ENCODE measurements around the gene PARD3. TPM values are rescaled to one million over a fixed set of nuclear protein-coding genes. Genes with fewer than 3 reads are reported as not detected.
A peak's percentile ranks its signal among the peaks of the same experiment; 100 is the strongest.

Gene PARD3
- total RNA-seq, 1 experiment from 2014 or later: not detected

DNA sequence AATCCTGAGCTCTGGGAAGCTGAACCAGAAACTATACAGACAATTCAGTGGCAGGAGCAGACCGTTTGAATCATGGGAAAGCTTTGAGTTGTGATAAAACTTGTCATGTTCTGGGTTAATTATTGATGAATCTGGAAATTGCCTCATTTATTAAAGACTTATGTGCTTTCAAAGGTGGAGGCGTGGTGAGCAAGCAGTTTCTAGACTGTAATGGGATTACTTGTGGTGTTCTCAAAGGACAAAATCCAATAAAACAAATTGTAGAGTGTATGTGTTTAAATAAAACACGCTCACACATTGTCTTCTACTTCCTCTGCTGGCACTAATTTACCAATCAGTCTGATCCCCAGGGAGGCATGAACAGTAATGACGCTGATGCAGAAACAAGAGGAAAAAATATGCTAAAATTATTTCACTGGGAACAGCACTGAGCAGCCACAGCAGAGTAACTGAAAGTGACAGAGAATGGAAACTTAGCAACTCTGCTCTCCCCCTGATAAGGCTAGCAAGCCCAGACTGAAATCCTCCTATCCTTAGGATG is 25.1 kb downstream of the PARD3 start:
- Histone ChIP-seq H3K9me2 (replicated peaks; ENCODE audit: insufficient read depth, low read length) (no peaks in the 10 kb centered on the region), H3K9me3 (ENCODE audit: low read length) (no peaks in the 10 kb centered on the region), H2AFZ (ENCODE audit: low read length) (no peak overlapping the region), H3K4me2 (ENCODE audit: low read depth, low read length, poor library complexity, severe bottlenecking) (no peak overlapping the region), H3K36me3 (ENCODE audit: insufficient read depth, low read length) (no peaks in the 10 kb centered on the region), H3K9ac (ENCODE audit: low read length) (no peak overlapping the region), H3K4me1 (ENCODE audit: low read length) (no peaks in the 10 kb centered on the region), H3K4me3 (ENCODE audit: low read length) (no peak overlapping the region), H3K79me2 (ENCODE audit: low read length) (no peaks in the 10 kb centered on the region), H3K27ac (ENCODE audit: low read length) (no peak overlapping the region), H4K20me1 (ENCODE audit: insufficient read depth, low read depth, low read length) (no peaks in the 10 kb centered on the region), H3K27me3 (ENCODE audit: low read length) (0 out of 2 replicates have a peak, but pooled peaks cover 2% of the 10 kb centered on the region)
- no peak for DNase-seq

DNA sequence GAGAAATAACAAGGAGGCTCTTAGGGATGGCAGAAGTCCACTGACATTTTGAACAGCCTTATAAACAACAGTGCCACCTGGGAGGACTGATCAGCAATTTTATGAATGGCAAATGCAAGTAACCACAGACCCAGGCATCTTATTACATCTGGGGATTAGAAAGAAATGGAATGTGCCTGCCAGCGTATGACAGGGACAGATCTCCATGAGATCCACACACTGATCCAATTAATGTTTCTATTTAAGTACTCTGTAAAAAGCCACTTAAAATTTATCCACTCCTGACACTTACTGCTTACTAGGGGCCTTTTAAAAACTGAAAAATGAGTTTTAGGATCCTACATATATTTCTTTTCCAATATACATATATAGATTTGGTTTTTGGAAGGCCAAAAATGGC is 28.6 kb downstream of the PARD3 start:
- H3K9ac ChIP-seq (ENCODE audit: low read length): no peak overlapping the region
- no peaks in the 10 kb centered on the region for H4K20me1 ChIP-seq (ENCODE audit: insufficient read depth, low read depth, low read length)
- no peaks in the 10 kb centered on the region for H3K36me3 ChIP-seq (ENCODE audit: insufficient read depth, low read length)
- H3K4me1 ChIP-seq (ENCODE audit: low read length): peaks cover 7% of the 10 kb centered on the region
- H3K27ac ChIP-seq (ENCODE audit: low read length): no peak overlapping the region
- H2AFZ ChIP-seq (ENCODE audit: low read length): no peak overlapping the region
- H3K79me2 ChIP-seq (ENCODE audit: low read length): no peaks in the 10 kb centered on the region
- 0 out of 2 replicates have a peak, but pooled peaks cover 2% of the 10 kb centered on the region for H3K27me3 ChIP-seq (ENCODE audit: low read length)
- no peaks in the 10 kb centered on the region for H3K9me2 ChIP-seq (replicated peaks; ENCODE audit: insufficient read depth, low read length)
- no peaks in the 10 kb centered on the region for H3K9me3 ChIP-seq (ENCODE audit: low read length)
- no peak overlapping the region for H3K4me3 ChIP-seq (ENCODE audit: low read length)
- no peak for DNase-seq
- no peak overlapping the region for H3K4me2 ChIP-seq (ENCODE audit: low read depth, low read length, poor library complexity, severe bottlenecking)

DNA sequence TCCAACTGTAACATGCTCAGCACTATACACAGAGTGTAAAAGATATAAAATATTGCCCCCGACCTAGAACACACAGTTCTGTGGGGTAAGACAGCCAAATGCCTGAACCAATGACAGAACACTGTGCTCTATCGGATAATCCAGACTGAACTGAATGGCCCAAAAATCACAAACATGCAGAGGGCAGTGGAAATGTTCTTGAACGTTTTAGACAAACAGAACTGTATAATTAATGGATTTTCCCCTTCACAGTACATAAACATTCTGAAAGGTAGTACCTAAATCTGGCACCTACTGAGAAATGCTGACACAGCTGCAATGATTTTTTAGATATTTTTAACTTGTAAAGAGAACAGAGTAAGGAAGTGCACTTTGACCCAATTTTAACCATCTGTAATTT is 33.4 kb downstream of the PARD3 start:
- no peak overlapping the region for H2AFZ ChIP-seq (ENCODE audit: low read length)
- H4K20me1 ChIP-seq (ENCODE audit: insufficient read depth, low read depth, low read length): no peaks in the 10 kb centered on the region
- H3K4me3 ChIP-seq (ENCODE audit: low read length): no peak overlapping the region
- peak overlapping the region; percentile 27; the same call in 1 of the 2 replicates for H3K27ac ChIP-seq (ENCODE audit: low read length)
- no peak overlapping the region for H3K9ac ChIP-seq (ENCODE audit: low read length)
- H3K36me3 ChIP-seq (ENCODE audit: insufficient read depth, low read length): no peaks in the 10 kb centered on the region
- H3K4me2 ChIP-seq (ENCODE audit: low read depth, low read length, poor library complexity, severe bottlenecking): peak overlapping the region; percentile 55
- no peaks in the 10 kb centered on the region for H3K27me3 ChIP-seq (ENCODE audit: low read length)
- DNase-seq: no peak
- H3K9me3 ChIP-seq (ENCODE audit: low read length): no peaks in the 10 kb centered on the region
- H3K4me1 ChIP-seq (ENCODE audit: low read length): peaks cover 22% of the 10 kb centered on the region
- no peaks in the 10 kb centered on the region for H3K79me2 ChIP-seq (ENCODE audit: low read length)
- no peaks in the 10 kb centered on the region for H3K9me2 ChIP-seq (replicated peaks; ENCODE audit: insufficient read depth, low read length)

DNA sequence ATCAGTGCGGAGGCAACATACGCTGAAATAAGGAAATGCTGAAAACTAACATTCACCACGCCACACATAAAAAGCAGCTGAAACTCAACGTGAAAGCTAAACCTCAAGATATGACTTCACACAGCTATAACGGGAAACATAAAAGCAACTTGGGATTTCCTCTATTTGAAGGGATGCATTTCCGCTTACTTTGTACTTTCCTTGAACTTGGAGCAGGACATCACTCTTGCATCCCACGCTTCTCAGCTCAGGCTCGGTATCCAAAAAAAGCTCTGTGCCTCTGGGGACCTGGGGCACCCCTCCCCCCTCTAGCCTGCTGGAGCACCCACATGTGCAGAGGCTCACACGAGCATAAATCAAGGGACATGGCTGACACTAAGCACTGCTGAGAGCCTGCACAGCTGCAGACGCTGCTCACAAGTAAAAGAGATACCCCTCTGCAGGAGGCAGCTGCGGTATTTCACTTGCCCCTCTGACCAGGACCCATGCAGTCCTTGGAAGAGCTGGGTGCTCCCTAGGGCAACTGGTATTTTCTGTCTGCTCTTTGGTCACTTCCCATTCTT is 34.2 kb downstream of the PARD3 start:
- Histone ChIP-seq H3K9me3 (ENCODE audit: low read length) (no peaks in the 10 kb centered on the region), H3K4me3 (ENCODE audit: low read length) (peak overlapping the region; percentile 20; the same call in 1 of the 2 replicates), H3K27me3 (ENCODE audit: low read length) (no peaks in the 10 kb centered on the region), H3K27ac (ENCODE audit: low read length) (peak overlapping the region; percentile 27; the same call in 1 of the 2 replicates), H4K20me1 (ENCODE audit: insufficient read depth, low read depth, low read length) (no peaks in the 10 kb centered on the region), H3K4me1 (ENCODE audit: low read length) (peaks cover 22% of the 10 kb centered on the region), H2AFZ (ENCODE audit: low read length) (0 out of 2 replicates have a peak overlapping the region, but pooled peaks have one; percentile 20), H3K36me3 (ENCODE audit: insufficient read depth, low read length) (no peaks in the 10 kb centered on the region), H3K9me2 (replicated peaks; ENCODE audit: insufficient read depth, low read length) (no peaks in the 10 kb centered on the region), H3K9ac (ENCODE audit: low read length) (peak overlapping the region; percentile 23; the same call in 1 of the 2 replicates), H3K79me2 (ENCODE audit: low read length) (no peaks in the 10 kb centered on the region), H3K4me2 (ENCODE audit: low read depth, low read length, poor library complexity, severe bottlenecking) (peak overlapping the region; percentile 55)
- DNase-seq: peak; percentile 61

DNA sequence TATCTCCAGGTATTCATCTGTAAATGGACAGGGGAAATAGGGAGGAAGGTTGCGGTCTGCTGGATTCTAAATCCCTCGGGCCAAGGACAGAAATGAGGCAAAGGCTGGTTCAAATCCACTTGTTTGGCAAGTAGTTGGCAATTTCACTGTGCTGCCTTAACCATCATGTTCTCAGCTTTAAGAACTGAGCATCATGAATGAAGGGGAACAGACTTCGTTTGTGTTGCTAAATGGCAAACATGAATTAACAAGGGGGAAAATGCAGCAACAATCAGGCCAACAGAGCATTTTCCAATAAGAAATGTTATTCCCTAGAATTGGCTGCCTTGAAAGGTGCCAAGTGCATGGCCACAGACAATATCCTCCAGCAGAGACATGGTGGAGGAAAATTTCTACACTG is 36.9 kb downstream of the PARD3 start:
- Histone ChIP-seq H3K9ac (ENCODE audit: low read length) (no peak overlapping the region), H3K27me3 (ENCODE audit: low read length) (no peaks in the 10 kb centered on the region), H3K4me1 (ENCODE audit: low read length) (peaks cover 22% of the 10 kb centered on the region), H3K79me2 (ENCODE audit: low read length) (no peaks in the 10 kb centered on the region), H3K9me3 (ENCODE audit: low read length) (no peaks in the 10 kb centered on the region), H3K4me2 (ENCODE audit: low read depth, low read length, poor library complexity, severe bottlenecking) (no peak overlapping the region), H3K4me3 (ENCODE audit: low read length) (no peak overlapping the region), H3K36me3 (ENCODE audit: insufficient read depth, low read length) (no peaks in the 10 kb centered on the region), H3K9me2 (replicated peaks; ENCODE audit: insufficient read depth, low read length) (no peaks in the 10 kb centered on the region), H2AFZ (ENCODE audit: low read length) (no peak overlapping the region), H3K27ac (ENCODE audit: low read length) (no peak overlapping the region), H4K20me1 (ENCODE audit: insufficient read depth, low read depth, low read length) (no peaks in the 10 kb centered on the region)
- no peak for DNase-seq

DNA sequence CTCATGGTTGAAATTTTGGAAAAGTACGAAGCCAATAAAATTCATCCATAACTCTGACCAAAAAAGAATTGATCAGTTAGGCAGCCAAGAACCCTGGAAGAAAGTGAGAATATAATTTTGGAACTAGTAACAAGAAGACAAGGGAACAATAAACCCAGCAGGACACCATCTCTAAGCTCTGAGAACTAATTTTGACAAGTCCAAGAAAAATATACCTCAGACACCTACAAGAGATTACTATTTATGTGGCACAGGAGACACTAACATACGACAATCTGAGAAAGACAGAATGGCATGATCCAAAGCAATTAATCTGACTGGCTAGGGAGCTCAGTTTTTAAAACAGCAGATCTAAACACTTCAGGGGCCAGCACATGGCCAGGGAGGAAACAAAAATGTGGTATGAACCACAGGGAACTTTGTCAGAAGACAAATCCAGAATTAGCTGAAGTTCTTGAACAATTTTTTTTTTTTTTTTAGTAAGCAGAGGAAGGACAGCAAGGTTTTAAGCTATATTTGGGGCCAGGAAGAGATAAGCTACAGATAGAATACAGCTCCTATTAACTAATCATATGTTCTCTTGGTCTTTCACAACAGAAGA is 38.9 kb downstream of the PARD3 start:
- DNase-seq: no peak
- Histone ChIP-seq H3K4me1 (ENCODE audit: low read length) (peaks cover 11% of the 10 kb centered on the region), H3K9ac (ENCODE audit: low read length) (no peak overlapping the region), H4K20me1 (ENCODE audit: insufficient read depth, low read depth, low read length) (no peaks in the 10 kb centered on the region), H3K4me3 (ENCODE audit: low read length) (no peak overlapping the region), H3K27me3 (ENCODE audit: low read length) (no peaks in the 10 kb centered on the region), H3K9me3 (ENCODE audit: low read length) (no peaks in the 10 kb centered on the region), H3K79me2 (ENCODE audit: low read length) (no peaks in the 10 kb centered on the region), H3K4me2 (ENCODE audit: low read depth, low read length, poor library complexity, severe bottlenecking) (no peak overlapping the region), H3K27ac (ENCODE audit: low read length) (no peak overlapping the region), H3K9me2 (replicated peaks; ENCODE audit: insufficient read depth, low read length) (no peaks in the 10 kb centered on the region), H2AFZ (ENCODE audit: low read length) (no peak overlapping the region), H3K36me3 (ENCODE audit: insufficient read depth, low read length) (no peaks in the 10 kb centered on the region)

DNA sequence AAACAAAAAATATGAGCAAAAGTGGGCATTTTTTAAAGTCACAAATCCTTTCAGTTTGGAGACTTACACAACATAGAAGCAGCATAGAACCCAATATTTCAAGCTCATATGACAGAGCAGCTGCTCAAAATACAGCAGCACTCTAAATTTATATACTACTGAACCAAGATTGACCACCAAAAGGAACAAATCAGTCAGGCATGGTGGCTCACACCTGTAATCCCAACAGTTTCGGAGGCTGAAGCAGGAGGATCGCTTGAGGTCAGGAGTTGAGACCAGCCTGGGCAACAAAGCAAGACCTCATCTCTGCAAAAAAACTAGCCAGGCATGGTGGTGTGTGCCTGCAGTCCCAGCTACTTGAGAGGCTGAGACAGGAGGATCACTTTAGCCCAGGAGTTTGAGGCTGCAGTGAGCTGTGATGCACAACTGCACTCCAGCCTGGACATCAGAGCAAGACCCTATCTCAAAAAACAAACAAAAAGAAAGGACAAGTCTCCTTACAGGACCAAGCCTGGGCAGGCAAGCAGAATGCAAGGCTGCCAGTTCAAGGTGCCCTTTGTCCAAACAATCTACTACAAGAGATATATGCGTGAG is 40.0 kb downstream of the PARD3 start:
- H3K79me2 ChIP-seq (ENCODE audit: low read length): no peaks in the 10 kb centered on the region
- H3K4me3 ChIP-seq (ENCODE audit: low read length): no peak overlapping the region
- no peak overlapping the region for H3K4me2 ChIP-seq (ENCODE audit: low read depth, low read length, poor library complexity, severe bottlenecking)
- no peaks in the 10 kb centered on the region for H3K9me3 ChIP-seq (ENCODE audit: low read length)
- no peak overlapping the region for H3K9ac ChIP-seq (ENCODE audit: low read length)
- no peaks in the 10 kb centered on the region for H3K27me3 ChIP-seq (ENCODE audit: low read length)
- no peak overlapping the region for H3K27ac ChIP-seq (ENCODE audit: low read length)
- H3K36me3 ChIP-seq (ENCODE audit: insufficient read depth, low read length): no peaks in the 10 kb centered on the region
- H3K4me1 ChIP-seq (ENCODE audit: low read length): peaks cover under 1% of the 10 kb centered on the region; the same call in 1 of the 2 replicates
- H2AFZ ChIP-seq (ENCODE audit: low read length): no peak overlapping the region
- H4K20me1 ChIP-seq (ENCODE audit: insufficient read depth, low read depth, low read length): no peaks in the 10 kb centered on the region
- no peak for DNase-seq
- H3K9me2 ChIP-seq (replicated peaks; ENCODE audit: insufficient read depth, low read length): no peaks in the 10 kb centered on the region
